OCI-LY3 (cell line): Measurements from ENCODE around the gene FUT2.
"Not testable (repeated sequence)": the region's sequence is repeated elsewhere in the genome, so short reads cannot be mapped to it uniquely, and the experiment has no call there.

ENCODE experiments used
- H2AFZ ChIP-seq: fragments of 200-600, 300-600 bp; shearing (Covaris generic); 2 replicates; pipeline ENCODE4 v1.6.0; 2014; ENCODE audit warnings: antibody characterized with exemption, low read depth, low read length
- H3K27ac ChIP-seq: fragments of 200-600, 300-600 bp; sonication (generic); 2 replicates; pipeline ENCODE4 v1.5.1; 2014; ENCODE audit warnings: mild to moderate bottlenecking, low read length, moderate library complexity, mixed read lengths
- H3K27me3 ChIP-seq: fragments of 200-600, 300-600 bp; sonication (generic); 2 replicates; pipeline ENCODE4 v1.6.1; 2014; ENCODE audit warnings: low read depth, low read length, mixed read lengths
- H3K36me3 ChIP-seq: fragments of 200-600, 300-600 bp; sonication (generic); replicated peaks from 2 replicates; pipeline ENCODE3; 2014; ENCODE audit warnings: low read depth, low read length, mixed read lengths
- H3K4me1 ChIP-seq: fragments of 300-600, 200-600 bp; sonication (generic); 2 replicates; pipeline ENCODE4 v1.6.1; 2014; ENCODE audit warnings: low read length, mixed read lengths
- H3K4me2 ChIP-seq: fragments of 200-600, 300-600 bp; sonication (generic); 2 replicates; pipeline ENCODE4 v1.6.1; 2014; ENCODE audit warnings: low read length, mixed read lengths
- H3K4me3 ChIP-seq: fragments of 300-600, 200-600 bp; sonication (generic); 2 replicates; pipeline ENCODE4 v1.5.1; 2014; ENCODE audit warnings: antibody characterized with exemption, mild to moderate bottlenecking, low read length, moderate library complexity
- H3K79me2 ChIP-seq: fragments of 300-600, 200-600 bp; shearing (Covaris generic); 2 replicates; pipeline ENCODE4 v1.6.1; 2014; ENCODE audit warnings: mild to moderate bottlenecking, low read length, mixed read lengths
- H3K9ac ChIP-seq: fragments of 300-600, 200-600 bp; shearing (Covaris generic); 2 replicates; pipeline ENCODE4 v1.6.0; 2014; ENCODE audit warnings: mild to moderate bottlenecking, low read length, moderate library complexity
- H3K9me3 ChIP-seq: fragments of 200-600, 300-600 bp; shearing (Covaris generic); 2 replicates; pipeline ENCODE4 v1.6.1; 2014; ENCODE audit warnings: low read length, mixed read lengths; ENCODE audit not compliant: insufficient read depth
- H4K20me1 ChIP-seq: fragments of 200-600, 300-600 bp; sonication (generic); 2 replicates; pipeline ENCODE4 v1.6.1; 2016; ENCODE audit warnings: low read length, mixed read lengths; ENCODE audit not compliant: insufficient read depth
- CTCF ChIP-seq: fragments of 200-600, 300-600 bp; sonication (generic); IDR thresholded peaks from 2 replicates; pipeline ENCODE4 v1.5.1; 2014; ENCODE audit warnings: antibody characterized with exemption, low read length, low read depth
- EZH2phosphoT487 ChIP-seq: fragments of 200-600 bp; shearing (Covaris generic); IDR thresholded peaks from 2 replicates; pipeline ENCODE4 v1.6.1; 2018; ENCODE audit warnings: antibody characterized with exemption, mixed run types, low read depth

The FUT2 gene

GRCh38 chr19:48686088-48686487, 9.7 kb upstream of the FUT2 start:
- TF ChIP-seq EZH2phosphoT487 = no peak
- no peak for TF ChIP-seq CTCF
- no peaks in the 10 kb centered on the region for H4K20me1 ChIP-seq
- H3K4me2 ChIP-seq = no peak overlapping the region
- peaks cover 3% of the 10 kb centered on the region; the same call in 1 of the 2 replicates for H3K4me1 ChIP-seq
- no peaks in the 10 kb centered on the region for H3K79me2 ChIP-seq
- H3K4me3 ChIP-seq = no peak overlapping the region
- no peaks in the 10 kb centered on the region for H3K9me3 ChIP-seq
- no peaks in the 10 kb centered on the region for H3K36me3 ChIP-seq
- no peak overlapping the region for H2AFZ ChIP-seq
- H3K9ac ChIP-seq = no peak overlapping the region
- H3K27ac ChIP-seq = no peak overlapping the region
- H3K27me3 ChIP-seq = no peaks in the 10 kb centered on the region

GRCh38 chr19:48686637-48687036, 9.1 kb upstream of the FUT2 start:
- not testable (repeated sequence) for H3K79me2 ChIP-seq, H2AFZ ChIP-seq, H4K20me1 ChIP-seq, H3K27ac ChIP-seq, H3K27me3 ChIP-seq, H3K36me3 ChIP-seq, H3K9me3 ChIP-seq, H3K9ac ChIP-seq, H3K4me2 ChIP-seq, H3K4me3 ChIP-seq, H3K4me1 ChIP-seq

GRCh38 chr19:48687776-48688175, 8.0 kb upstream of the FUT2 start:
- H3K36me3 ChIP-seq = no peaks in the 10 kb centered on the region
- no peaks in the 10 kb centered on the region for H4K20me1 ChIP-seq
- H3K4me2 ChIP-seq = no peak overlapping the region
- no peak overlapping the region for H2AFZ ChIP-seq
- no peaks in the 10 kb centered on the region for H3K79me2 ChIP-seq
- no peak overlapping the region for H3K9ac ChIP-seq
- no peak overlapping the region for H3K4me3 ChIP-seq
- TF ChIP-seq CTCF (no peak), EZH2phosphoT487 (no peak)
- peaks cover 3% of the 10 kb centered on the region; the same call in 1 of the 2 replicates for H3K4me1 ChIP-seq
- H3K9me3 ChIP-seq = no peaks in the 10 kb centered on the region
- H3K27ac ChIP-seq = no peak overlapping the region
- no peaks in the 10 kb centered on the region for H3K27me3 ChIP-seq

- no peaks in the 10 kb centered on the region for H4K20me1 ChIP-seq
- H3K4me1 ChIP-seq = peaks cover 3% of the 10 kb centered on the region; the same call in 1 of the 2 replicates
- no peak for TF ChIP-seq EZH2phosphoT487
- TF ChIP-seq CTCF = no peak
- no peak overlapping the region for H3K4me3 ChIP-seq
- no peaks in the 10 kb centered on the region for H3K36me3 ChIP-seq
- peak overlapping the region; percentile 15 for H3K4me2 ChIP-seq
- H3K9ac ChIP-seq = no peak overlapping the region
- H3K27me3 ChIP-seq = no peaks in the 10 kb centered on the region
- H3K27ac ChIP-seq = no peak overlapping the region
- H3K9me3 ChIP-seq = no peaks in the 10 kb centered on the region
- no peak overlapping the region for H2AFZ ChIP-seq
- H3K79me2 ChIP-seq = no peaks in the 10 kb centered on the region
Observed at GRCh38 chr19:48689449-48689848, 6.3 kb upstream of the FUT2 start.

- H3K4me1 ChIP-seq, H3K4me3 ChIP-seq, H4K20me1 ChIP-seq, H3K27ac ChIP-seq, H3K36me3 ChIP-seq, H3K27me3 ChIP-seq, H2AFZ ChIP-seq, H3K9me3 ChIP-seq, H3K4me2 ChIP-seq, H3K79me2 ChIP-seq, H3K9ac ChIP-seq: not testable (repeated sequence)
Observed at GRCh38 chr19:48693629-48694028, 2.1 kb upstream of the FUT2 start.
